Coronary artery (tissue), 2 donors: ENCODE data around the gene CHST11.

ENCODE experiments used
- DNase-seq: peaks from one replicate; pipeline ENCODE4 v3.0.0-alpha.2; 2017; ENCODE audit warnings: low spot score
- H3K27ac ChIP-seq, 2 donors: fragments of 200-600 bp; sonication (generic); one replicate each; pipeline ENCODE4 v1.5.1; 2016 to 2019
- H3K4me3 ChIP-seq: fragments of 200-600 bp; sonication (generic); 2 replicates; pipeline ENCODE4 v1.5.1; 2016; ENCODE audit warnings: mild to moderate bottlenecking, moderate library complexity
- TF ChIP-seq, protein P1 (sequence below): fragments of 200-600 bp; sonication (generic); IDR thresholded peaks from one replicate; pipeline ENCODE4 v1.5.1; 2019; ENCODE audit warnings: antibody characterized with exemption

CHST11 gene

DNA sequence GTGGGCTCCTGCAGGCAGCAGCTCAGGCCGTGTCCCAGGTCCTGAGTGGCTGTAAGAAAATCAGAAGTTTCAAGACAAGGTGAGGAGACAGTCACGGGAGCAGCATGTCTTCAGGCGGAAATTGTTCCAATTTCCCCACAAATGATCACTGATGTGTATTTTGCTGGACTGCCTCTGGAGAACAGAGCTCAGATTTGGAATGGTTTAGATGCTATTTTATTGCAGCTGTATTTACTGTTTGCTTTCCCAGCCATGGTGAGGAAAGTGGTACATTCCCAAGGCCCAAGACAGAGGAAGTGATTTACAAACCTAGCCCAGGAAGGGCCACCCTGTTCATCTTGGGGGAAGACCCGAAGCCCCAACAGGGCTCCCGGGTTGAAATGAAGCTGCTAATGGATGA is 195.6 kb downstream of the CHST11 start:
- no peak for DNase-seq
- TF ChIP-seq, protein P1, sequence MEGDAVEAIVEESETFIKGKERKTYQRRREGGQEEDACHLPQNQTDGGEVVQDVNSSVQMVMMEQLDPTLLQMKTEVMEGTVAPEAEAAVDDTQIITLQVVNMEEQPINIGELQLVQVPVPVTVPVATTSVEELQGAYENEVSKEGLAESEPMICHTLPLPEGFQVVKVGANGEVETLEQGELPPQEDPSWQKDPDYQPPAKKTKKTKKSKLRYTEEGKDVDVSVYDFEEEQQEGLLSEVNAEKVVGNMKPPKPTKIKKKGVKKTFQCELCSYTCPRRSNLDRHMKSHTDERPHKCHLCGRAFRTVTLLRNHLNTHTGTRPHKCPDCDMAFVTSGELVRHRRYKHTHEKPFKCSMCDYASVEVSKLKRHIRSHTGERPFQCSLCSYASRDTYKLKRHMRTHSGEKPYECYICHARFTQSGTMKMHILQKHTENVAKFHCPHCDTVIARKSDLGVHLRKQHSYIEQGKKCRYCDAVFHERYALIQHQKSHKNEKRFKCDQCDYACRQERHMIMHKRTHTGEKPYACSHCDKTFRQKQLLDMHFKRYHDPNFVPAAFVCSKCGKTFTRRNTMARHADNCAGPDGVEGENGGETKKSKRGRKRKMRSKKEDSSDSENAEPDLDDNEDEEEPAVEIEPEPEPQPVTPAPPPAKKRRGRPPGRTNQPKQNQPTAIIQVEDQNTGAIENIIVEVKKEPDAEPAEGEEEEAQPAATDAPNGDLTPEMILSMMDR: no peak

DNA sequence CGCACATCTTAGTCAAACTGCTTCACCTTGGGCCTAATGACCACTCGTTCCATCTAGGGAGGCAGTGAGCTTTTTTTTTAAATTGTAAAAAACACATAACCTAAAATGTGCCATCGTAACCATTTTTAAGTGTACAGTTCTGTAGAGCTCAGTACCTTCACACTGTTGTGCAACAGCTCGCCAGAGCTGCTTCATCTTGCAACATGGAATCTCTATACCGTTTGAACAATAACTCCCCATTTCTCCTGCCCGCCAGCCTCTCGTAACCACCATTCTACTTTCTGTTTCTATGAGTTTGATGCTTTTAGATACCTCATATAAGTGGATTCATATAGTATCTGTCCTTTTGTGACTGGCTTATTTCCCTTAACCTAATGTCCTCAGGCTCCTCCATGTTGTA is 196.2 kb downstream of the CHST11 start:
- H3K4me3 ChIP-seq: no peak overlapping the region
- no peak for DNase-seq
- TF ChIP-seq, protein P1: no peak
- H3K27ac ChIP-seq: no peak overlapping the region

More for the DNA sequence above, 195.6 kb downstream of the CHST11 start:
- Histone ChIP-seq H3K27ac (no peak overlapping the region), H3K4me3 (no peak overlapping the region)

DNA sequence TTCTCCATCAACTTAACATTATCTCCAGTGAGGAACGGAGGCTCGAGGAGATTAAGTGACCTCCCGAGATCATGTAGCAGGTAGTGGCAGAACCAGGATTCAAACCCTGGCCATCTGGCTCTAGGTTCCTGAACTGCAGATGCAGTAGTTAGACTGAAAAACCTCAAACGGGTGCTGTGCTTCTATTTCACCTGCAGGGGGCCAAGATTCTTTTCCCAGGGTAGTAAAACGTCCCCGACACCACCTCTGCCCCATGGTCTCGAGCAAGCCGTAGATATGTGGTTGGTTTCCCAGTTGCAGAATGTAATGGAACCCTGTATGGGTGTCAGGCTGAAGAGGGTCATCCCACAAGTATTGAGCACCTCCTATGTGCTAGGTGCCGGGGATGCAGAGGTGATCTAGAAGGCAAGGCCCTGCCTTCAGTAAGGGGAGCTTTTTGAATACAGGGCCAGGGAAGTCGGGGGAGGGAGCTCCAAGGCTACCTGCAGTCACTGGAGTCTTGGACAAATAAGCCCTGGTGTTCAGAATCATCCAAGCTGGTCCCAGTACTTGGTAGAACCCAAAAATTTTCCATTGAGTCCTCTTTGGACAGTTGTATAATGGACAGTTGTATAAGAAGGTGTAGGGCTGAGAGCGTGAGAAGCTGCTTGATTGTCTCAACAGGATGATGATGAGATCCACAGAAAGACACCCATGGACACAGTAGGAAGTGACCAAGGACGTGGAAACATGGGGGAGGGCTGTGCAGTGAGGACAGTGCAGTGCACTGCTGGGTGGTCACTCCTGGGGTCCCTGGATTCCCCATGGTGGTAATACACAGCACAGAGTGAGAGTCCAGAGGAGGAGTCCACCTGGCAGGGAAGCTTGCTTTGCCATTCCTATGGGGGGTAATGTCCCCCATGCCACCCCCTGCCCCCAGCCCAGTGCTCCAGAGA is 197.2 kb downstream of the CHST11 start:
- DNase-seq: no peak
- H3K4me3 ChIP-seq: no peak overlapping the region
- TF ChIP-seq, protein P1: no peak
- H3K27ac ChIP-seq: no peak overlapping the region

DNA sequence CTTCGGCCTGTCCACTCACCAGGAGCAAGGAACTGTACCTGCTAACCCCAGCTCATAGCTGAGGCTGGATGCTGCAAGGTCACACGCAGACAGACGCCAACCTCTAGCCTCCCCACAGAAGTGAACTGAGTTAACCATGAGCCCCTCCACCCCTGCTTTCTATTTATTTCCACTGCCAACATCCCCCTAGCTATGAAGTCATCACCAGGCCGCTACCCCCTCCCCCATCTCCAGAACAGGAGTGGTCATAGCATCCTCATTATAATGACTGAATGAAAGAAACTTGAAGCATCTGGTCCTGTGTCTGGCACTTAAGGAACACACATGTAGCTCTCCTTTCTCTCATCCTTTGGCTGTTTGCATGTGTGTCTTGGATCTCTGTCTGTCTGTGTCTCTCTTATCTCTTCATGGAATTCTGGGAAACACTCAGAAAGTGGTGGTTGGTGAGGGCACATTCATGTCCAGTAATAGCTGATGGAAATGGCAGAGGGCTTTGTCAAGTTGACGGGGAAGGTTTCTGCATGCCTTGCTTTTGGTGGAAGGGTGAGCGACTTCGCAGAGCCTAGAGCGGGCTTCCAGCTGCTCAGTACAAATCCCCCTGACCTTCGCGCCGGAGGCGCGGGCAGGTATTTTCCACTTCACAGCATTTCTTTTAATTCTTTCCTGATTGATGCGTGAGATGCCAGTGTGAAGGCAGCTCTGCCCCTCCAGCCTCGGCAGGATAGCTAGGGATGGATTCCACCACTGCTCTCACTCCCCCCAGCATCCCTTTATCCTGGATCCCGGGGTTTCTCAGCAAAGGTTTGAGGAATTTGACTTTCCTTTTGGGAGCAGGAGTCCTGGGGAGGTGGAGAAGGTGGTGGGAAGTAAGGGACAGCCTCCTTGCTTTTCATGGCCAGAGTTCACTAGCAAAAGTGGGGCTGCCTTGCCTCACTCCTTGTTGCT is 198.2 kb downstream of the CHST11 start:
- TF ChIP-seq, protein P1: no peak
- no peak for DNase-seq
- no peak overlapping the region for H3K4me3 ChIP-seq
- H3K27ac ChIP-seq: no peak overlapping the region

DNA sequence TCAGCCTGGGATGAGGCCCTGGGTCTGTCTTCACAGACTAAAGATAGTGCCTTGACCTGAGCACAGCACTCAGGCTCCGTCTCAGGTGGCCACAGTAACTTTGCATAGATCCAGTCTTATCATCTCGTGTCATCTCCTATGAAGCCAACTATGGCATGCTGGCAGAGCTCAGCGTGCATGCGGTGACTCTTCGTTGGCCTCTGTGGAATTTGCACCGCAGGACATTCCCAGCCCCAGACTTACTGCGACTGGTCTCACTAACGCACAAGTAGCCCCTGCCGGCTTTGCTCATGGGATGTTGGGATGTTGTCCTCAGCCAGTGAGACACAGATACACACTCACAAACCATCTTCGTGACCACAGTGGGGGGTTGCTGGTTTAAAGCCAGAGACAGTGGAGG is 199.6 kb downstream of the CHST11 start:
- DNase-seq: no peak
- Histone ChIP-seq H3K27ac (no peak overlapping the region), H3K4me3 (no peak overlapping the region)
- TF ChIP-seq, protein P1: no peak

DNA sequence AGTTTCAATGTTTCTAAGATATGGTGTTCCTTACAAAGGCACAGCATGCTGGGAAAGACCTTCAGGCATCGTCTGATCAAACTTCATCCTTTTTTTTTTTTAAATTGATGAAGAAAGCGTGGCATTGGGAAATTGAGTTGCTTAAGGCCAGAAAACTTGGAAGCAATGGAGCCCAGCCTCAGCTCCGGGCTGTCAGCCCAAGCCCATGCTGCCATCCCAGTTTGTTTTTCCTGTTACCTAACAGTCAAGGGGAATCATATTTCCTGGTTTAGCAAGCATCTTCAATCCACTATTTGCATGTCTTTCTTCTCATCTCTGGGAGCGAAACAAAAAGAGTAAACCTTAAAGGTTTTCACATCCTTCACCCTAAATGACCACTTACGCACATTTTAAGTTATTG is 200.2 kb downstream of the CHST11 start:
- TF ChIP-seq, protein P1: no peak
- H3K27ac ChIP-seq: no peak overlapping the region
- no peak for DNase-seq
- no peak overlapping the region for H3K4me3 ChIP-seq
